HG02623 (cell line): ENCODE measurements around the gene APOL1.
"Not testable (repeated sequence)": the region's sequence is repeated elsewhere in the genome, so short reads cannot be mapped to it uniquely, and the experiment has no call there.

ENCODE experiments used
- ATAC-seq: cut with Tn5 transposase; IDR thresholded peaks from one replicate; pipeline ENCODE4 v1.9.1; 2021; ENCODE audit warnings: moderate library complexity; ENCODE audit not compliant: unreplicated experiment

Gene APOL1, protein sequence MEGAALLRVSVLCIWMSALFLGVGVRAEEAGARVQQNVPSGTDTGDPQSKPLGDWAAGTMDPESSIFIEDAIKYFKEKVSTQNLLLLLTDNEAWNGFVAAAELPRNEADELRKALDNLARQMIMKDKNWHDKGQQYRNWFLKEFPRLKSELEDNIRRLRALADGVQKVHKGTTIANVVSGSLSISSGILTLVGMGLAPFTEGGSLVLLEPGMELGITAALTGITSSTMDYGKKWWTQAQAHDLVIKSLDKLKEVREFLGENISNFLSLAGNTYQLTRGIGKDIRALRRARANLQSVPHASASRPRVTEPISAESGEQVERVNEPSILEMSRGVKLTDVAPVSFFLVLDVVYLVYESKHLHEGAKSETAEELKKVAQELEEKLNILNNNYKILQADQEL

DNA sequence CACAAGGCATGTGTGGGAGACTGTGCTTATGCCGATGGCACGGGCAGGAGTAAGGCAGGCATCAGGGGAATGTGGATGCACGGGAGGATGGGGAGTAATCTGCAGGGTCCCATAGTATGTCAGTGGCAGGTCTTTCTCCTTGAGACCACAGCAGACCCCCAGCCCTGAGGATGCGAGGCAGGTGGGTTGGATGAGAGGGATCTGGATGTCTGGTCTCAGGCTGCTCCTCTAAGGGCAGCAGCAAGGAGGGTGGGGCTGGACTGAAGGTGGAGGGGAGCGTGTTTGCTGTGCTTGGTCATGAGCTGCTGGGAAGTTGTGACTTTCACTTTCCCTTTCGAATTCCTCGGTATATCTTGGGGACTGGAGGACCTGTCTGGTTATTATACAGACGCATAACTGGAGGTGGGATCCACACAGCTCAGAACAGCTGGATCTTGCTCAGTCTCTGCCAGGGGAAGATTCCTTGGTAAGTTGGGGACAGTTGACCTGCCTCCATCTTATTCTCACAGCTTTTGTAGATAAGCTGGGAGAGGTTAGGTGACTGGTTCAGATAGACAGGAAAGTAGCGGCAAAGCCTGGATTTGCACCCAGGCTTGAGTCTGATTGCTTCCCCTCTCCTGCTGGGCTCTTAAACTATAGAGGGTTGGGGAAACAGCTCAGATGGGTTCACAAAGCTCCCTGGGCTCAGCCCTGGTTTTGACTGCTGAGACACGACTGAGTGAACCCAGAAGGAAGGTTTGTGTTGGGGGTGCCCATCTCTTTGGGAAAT lies at the start of gene APOL1:
APOL1 (plus strand) TSS at position 380 of the 769 bp plus-strand sequence. CDS start 1,823 bp downstream, outside the sequence.
- no peak for ATAC-seq

DNA sequence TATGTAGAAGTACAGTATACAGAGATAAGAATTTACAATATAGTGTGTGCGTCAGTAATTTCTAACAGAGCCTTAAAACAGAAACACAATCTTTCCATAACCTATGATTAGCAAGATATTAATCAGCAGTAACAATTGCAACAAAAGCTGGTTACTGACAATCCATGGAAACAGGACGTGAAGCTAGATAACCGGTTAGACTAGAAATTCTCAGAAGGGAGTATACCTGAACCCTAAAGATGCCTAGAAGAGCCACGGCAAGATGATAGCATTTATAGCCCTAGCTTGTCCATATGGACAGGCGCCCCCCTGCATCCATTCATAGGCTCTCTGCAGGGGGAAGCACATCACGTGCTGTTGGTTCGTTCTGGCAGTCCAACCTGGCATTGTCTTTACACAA lies 49.5 kb upstream of the APOL1 start:
- not testable (repeated sequence) for ATAC-seq

DNA sequence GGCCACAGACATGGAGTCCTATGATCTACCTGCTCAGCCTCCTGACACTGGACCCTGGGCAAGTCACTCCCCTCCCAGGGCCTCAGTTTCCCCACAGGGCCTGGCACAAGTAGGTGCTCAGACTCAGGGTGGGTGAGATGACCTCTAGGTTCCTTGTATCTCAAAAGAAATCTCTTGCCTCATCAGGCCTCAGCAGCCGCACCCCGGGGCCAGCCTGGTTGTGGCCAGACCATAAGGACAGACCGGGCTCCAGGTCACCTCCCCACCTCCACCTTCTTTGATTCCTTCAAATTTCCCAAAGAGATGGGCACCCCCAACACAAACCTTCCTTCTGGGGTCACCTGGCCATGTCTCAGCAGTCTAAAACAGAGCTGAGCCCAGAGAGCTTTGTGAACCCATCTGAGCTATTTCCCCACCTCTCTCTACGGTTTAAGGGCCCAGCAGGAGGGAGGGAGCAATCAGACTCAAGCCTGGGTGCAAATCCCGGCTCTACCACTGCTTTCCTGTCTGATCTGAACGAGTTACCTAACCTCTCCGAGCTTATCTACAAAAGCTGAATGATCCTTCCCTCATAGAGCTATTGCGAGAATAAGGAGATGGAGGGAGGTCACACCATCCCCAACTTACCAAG lies 48.8 kb upstream of the APOL1 start:
- no peak for ATAC-seq

DNA sequence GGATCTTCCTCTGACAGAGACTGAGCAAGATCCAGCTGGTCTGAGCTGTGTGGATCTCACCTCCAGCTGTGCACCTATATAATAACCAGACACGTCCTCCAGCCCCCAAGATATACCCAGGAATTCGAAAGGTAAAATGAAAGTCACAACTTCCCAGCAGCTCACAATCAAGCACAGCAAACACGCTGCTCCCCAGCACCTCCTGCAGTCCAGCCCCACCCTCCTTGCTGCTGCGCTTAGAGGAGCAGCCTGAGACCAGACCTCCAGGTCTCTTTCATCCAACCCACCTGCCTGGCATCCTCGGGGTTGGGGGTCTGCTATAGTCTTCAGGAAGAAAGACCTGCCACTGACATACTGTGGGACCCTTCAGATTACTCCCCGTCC lies 48.3 kb upstream of the APOL1 start:
- no peak for ATAC-seq

DNA sequence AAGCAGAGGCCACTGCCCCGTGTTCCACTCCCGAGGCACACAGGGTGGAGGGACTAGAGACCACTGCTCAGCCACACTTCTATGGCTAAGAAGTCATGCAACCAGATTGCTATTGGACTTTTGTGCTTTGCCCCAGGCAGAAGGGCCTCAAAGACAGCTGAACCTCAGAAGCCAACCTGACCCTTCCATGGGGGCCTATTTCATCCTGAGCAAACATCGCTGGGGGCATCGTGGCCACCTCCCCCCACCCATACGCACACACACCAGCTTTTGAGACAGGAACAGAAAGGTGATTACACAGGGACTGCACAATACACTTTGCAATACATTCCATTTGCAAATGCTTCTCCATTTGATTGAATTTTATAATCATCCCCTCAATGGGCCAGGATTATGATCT lies 47.4 kb upstream of the APOL1 start:
- not testable (repeated sequence) for ATAC-seq

DNA sequence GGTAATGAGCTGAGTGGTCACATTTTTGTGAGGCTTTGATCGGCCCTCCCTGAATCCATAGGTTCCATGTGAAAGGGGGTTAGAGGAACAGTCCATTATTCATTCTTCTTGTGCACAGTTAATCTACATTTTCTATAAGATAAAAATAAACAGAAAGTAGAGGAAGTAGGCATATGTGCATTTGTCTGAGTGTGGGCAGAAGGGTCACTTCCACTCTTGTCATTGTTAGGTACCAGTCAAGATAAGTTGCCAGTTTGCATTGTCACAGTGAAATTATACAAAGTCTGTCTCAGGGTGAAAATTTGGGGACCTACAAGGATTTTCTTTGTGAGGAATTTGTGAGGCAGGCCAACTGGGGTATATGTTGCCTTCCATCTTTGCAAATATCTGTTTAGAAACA lies 46.7 kb upstream of the APOL1 start:
- ATAC-seq = no peak

DNA sequence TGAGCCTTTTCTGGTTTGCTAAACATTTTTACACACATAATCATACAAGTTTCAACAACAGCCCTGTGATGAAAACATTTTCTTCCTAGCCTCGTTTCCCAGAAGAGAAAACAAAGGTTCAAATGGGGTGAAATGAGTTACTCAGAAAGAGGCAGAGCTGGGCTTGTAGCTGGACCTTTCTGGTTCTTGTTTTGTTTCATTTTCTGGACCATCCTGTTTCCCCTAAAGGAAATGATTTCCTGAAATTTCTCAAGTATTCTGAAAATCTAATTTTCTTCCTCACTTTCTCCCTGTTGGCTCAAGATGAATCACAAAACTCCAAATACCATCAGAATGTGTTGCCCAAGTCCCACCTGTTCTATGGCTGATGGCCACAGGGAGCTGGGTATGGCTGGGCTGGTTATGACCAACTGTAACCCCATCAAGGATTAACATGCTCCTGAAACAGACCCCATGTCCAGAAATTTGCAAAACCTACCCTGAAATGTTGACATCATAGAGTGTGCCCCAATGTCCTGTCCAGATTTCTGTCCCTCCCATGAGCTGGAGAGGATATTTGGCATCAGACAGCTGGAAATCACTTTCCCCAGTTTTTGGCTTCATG lies 44.7 kb upstream of the APOL1 start:
- no peak for ATAC-seq

DNA sequence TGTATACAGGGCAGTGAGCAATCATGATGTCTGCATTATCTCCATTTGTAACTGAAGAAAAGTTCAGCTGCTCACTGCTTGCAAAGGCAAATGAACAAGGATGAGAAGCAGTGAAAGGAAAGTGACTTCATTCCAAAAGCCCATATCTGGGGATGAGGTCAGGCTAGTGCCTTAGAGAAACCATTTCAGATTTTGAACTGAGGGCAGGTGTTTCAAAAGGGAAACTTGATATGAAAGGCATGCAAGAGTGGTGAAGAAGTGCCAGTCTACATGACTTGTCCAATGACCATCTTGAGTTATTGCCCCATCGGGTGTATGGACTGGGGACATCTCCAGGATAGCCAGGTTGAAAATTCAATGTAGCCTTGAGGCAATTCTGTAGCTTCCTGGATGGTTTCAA lies 44.0 kb upstream of the APOL1 start:
- ATAC-seq = no peak

DNA sequence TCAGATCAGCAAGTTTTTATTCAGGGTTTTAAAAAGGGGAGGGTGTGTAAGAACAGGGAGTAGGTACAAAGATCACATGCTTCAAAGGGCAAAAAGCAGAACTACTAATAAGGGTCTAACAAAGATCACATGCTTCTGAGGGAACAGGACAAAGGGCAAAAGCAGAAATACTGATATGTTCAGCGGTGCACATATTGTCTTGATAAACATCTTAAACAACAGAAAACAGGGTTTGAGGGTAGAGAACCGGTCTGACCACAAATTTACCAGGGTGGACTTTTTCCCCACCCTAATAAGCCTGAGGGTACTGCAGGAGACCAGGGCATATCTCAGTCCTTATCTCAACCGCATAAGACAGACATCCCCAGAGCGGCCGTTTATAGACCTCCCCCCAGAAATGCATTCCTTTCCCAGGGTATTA lies 43.4 kb upstream of the APOL1 start:
- not testable (repeated sequence) for ATAC-seq

DNA sequence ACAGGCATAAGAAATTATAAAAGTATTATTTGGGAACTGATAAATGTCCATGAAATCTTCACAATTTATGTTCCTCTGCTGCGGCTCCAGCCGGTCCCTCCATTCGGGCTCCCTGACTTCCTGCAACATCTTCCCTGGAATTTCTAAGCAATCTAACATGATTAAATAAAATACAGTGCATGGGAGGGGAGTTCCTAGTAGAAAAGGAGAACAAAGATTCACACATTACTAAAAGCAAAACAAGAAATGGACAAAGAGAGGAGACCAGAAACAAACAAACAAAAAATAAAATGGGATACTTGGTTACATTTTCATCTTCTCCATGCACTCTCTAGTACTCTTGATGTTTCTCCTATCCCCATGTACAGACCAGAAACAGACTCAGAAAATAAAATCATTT lies 42.7 kb upstream of the APOL1 start:
- no peak for ATAC-seq

DNA sequence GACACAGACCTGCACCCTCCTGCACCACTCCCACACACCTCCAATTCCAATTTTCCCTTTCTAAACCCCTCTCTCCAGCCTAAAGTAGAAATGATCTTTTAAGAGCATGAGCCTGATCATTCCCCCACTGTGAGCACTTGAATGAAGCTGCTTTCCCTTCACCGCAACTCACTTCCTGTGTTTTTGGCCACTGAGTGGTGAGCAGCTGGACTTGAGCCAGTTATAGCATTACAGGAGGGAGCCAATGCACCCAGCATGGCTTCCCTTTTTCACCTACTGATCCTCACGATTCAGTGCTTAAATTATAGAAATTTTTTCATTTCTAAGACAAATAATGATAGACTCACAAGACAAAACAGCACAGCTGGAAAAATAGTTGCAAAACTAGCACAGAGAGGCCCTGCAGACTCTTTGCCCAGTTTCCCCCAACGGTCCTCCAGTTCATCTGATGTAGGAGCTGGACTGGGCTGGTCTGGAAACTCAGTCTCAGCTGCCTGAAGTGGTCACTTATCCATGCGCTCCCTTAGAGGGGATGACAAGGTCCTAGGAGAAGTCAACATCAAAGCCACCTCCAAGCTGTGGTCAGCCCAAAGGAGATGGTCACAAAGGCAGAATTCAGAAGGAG lies 41.6 kb upstream of the APOL1 start:
- ATAC-seq = no peak

DNA sequence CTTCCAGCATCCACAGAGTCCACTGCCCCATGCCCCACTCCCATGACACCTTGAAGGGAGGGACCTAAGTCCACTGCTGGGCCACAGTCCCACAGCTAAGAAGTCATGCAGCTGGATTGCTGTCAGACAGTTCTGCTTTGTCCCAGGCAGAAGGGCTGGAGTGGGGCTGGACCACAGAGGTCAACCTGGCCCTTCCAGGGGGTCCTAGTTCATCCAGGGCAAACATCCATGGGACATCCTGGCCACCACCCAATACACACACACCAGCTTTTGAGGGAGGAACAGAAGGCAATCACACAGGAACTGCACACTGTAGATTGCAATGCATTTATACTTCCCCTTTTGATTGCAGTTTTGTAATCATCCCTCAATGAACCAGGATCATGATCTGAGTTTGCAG lies 40.0 kb upstream of the APOL1 start:
- ATAC-seq = no peak

DNA sequence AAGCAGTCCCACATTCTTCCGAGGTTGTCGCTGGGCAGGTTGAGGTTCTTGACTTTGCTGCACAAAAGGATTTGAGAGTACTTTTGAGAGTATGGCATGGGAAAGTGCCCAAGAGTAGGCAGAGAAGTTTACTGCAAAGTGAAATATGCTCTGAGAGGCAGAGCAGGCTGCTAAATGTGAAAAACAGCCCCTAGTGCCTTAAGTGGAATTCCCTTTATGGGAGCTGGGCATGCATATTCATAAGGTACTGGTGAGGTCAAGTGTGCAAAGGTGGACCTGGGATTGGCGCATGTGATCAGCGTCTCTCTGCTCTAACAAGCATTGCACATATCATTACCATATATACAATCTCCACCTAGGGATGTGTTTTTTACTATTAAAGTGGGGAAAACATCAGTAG lies 39.3 kb upstream of the APOL1 start:
- ATAC-seq = no peak

DNA sequence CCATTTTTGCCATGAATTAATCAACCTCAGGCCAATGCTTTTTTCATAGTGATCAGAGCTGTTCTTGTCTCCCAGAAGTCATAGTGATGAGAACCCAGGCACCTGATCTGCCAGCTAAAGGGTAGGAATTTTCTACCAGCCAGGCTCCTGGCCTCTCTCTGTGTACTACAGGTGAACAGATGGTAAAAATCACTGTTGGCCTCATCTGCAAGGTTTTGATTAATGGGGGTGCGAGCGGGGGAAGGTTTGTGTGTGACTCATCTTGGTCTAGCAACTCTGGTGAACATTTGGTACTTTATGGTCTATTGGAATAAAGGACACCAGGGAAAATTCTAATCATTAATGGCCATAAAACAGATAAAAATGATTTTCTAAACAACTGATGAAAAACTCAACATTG lies 37.0 kb upstream of the APOL1 start:
- ATAC-seq = no peak

DNA sequence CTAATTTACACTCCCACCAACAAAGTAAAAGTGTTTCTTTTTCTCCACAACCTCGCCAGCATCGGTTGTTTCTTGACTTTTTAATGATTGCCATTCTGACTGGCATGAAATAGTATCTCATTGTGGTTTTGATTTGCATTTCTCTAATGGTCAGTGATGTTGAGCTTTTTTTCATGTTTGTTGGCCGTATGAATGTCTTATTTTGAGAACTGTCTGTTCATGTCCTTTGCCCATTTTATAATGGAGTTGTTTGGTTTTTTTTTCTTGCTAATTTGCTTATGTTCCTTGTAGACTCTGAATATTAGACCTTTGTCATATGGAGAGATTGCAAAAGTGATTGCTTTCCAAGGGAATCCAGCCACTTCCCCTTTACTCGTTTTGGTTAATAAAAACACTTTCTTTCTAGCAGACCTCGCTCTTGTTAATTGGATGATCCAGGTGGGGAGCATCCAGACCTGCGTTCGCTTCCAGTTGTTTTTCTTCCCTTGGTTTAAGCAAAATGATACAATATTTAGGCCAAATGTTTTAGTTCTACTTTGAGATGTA lies 34.2 kb upstream of the APOL1 start:
- no peak for ATAC-seq

DNA sequence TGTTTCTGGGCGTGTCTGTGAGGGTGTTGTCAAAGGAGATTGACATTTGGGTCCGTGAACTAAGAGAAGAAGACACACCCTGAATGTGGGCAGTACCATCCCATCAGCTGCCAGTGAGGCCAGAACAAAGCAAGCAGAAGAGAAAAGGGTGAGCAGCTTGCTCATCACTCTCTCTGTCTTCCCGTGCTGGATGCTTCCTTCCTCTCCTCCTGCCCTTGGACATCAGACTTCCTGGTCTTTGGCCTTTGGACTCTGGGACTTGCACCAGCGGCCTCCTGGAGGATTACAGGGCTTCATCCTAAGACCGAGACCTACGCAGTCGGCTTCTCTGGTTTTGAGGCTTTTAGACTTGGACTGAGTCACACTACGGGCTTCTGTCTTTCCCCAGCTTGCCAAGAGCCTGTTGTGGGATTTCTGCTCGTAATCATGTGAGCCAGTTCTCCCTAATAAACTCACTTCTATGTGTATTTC lies 32.4 kb upstream of the APOL1 start:
- ATAC-seq = no peak

DNA sequence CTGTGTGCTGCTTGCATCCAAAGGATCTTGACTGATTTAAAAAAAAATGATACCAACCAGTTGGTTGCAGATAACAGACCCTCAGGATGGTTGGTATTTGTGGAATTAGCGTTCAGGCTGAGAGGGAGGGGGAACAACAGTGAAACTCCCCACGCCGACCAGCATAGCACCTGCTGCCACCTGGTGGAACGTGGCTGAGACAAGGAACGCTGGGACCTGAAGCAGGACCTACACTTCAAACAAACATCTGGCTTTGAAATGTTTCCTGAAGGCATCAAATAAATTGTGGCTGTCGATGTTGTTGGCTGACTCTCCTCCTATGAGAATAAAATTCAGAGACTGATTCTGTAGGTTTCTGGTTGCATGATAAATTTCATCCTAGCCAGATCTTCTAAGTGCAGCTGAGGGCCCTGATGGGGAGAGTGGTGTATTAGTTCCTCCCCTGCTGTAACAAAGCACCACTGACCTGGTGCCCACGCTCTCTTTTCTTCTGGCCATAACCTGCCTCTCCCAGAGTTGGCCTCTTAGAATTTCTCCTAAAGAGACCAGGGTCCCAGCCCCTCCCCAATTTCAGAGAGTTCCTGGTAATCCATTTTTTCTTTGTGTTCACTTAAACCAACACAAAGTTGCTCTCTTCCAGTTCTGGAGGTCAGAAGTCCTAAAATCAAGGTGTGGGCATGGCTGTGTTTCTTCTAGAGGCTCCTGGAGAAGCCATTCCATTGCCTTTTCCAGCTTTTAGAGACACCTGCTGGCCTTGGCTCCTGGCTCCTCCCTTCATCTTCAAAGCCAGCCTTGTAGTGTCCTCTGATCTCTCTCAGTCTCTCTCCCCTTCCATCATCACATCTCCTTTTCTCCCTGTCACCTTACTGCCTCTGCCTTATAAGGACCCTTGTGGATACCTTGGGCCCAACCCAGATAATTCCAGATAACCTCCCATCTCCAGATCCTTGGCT lies 30.9 kb upstream of the APOL1 start:
- ATAC-seq = no peak

DNA sequence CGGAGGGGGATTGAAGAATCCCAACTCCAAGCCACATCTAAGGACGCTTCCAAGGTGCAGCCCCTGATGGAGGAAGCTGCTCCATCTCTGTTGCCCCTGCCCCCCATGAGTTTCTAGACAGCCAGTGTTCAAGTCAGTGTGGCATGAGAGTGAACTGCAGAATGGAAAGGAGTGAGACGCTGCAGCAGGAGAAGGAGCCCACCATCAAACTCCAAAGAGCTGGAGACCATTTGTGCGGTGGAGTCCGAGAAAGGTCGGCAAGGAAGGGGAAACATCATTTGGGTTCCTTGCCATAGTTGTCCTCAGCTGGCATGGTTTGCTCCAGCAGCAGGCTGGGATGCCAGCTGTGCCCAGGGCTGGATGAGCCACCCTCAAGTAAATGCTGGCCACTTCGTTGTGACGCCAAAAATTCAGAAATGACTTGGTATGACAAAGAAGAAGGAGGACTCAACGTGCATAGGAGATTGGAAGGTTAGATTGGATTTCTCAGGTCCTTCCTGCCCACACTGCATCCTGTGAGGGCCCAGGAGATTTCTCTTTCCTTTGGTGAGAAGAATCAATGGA lies 30.0 kb upstream of the APOL1 start:
- ATAC-seq = no peak

DNA sequence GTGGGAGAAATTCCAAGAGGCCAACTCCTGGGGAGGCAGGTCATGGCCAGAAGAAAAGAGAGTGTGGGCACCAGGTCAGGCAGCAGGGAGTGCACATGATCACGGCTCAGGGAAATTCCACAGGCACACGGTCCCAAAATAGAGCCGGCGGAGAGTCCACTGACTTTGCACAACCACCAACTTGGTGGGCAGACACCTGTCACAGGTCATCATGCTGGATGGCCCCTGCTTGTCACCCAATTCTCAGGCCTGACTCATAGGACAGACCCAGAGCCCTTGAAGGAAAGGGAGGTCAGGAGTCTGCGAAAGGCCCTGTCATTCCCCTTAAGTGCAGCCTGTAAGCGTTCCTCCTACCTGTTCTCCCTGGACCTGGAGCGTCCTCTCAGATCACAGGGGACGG lies 29.4 kb upstream of the APOL1 start:
- ATAC-seq = no peak
